Adrenal gland (tissue), 5 donors: ENCODE measurements around the gene RALGPS1.

Experiments
- POLR2A ChIP-seq, 2 donors: fragments of 450-650 bp; IDR thresholded peaks; one replicate each; pipeline ENCODE4 v1.6.1; 2017; ENCODE audit warnings: antibody characterized with exemption in 2 of 2, mild to moderate bottlenecking in 2 of 2, moderate library complexity in 1 of 2
- TF ChIP-seq, protein P1 (sequence below), 6 experiments: fragments of 450-650 bp in 4 of 6; fragments of 200-600 bp in 2 of 6; sonication (generic) in 1 of 6; IDR thresholded peaks; 1 replicate in 5 of 6; 2 replicates in 1 of 6; pipeline versions ENCODE4 v1.5.1 to v1.8.0; 2016 to 2021; ENCODE audit warnings: antibody characterized with exemption in 6 of 6, mild to moderate bottlenecking in 2 of 6, moderate library complexity in 1 of 6
- donor health status: DM: no; HTN: no; CAD: no.

GRCh38 chr9:127149010-127149409 is 234.4 kb downstream of the RALGPS1 start:
- TF ChIP-seq, protein P1, sequence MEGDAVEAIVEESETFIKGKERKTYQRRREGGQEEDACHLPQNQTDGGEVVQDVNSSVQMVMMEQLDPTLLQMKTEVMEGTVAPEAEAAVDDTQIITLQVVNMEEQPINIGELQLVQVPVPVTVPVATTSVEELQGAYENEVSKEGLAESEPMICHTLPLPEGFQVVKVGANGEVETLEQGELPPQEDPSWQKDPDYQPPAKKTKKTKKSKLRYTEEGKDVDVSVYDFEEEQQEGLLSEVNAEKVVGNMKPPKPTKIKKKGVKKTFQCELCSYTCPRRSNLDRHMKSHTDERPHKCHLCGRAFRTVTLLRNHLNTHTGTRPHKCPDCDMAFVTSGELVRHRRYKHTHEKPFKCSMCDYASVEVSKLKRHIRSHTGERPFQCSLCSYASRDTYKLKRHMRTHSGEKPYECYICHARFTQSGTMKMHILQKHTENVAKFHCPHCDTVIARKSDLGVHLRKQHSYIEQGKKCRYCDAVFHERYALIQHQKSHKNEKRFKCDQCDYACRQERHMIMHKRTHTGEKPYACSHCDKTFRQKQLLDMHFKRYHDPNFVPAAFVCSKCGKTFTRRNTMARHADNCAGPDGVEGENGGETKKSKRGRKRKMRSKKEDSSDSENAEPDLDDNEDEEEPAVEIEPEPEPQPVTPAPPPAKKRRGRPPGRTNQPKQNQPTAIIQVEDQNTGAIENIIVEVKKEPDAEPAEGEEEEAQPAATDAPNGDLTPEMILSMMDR (IDR thresholded peaks at IDR 0.05), result no peak
- no peak for TF ChIP-seq POLR2A (IDR thresholded peaks at IDR 0.05)
